NCI-H82 (cell line): ENCODE data around the gene GTF2IRD1.
A peak's percentile ranks its signal among the peaks of the same experiment; 100 is the strongest.
"Not testable (repeated sequence)": the region's sequence is repeated elsewhere in the genome, so short reads cannot be mapped to it uniquely, and the experiment has no call there.

ENCODE experiments used
- DNase-seq: peaks from one replicate; lab custom pipeline; 2025; lab: John Stamatoyannopoulos, UW

The GTF2IRD1 gene

DNA sequence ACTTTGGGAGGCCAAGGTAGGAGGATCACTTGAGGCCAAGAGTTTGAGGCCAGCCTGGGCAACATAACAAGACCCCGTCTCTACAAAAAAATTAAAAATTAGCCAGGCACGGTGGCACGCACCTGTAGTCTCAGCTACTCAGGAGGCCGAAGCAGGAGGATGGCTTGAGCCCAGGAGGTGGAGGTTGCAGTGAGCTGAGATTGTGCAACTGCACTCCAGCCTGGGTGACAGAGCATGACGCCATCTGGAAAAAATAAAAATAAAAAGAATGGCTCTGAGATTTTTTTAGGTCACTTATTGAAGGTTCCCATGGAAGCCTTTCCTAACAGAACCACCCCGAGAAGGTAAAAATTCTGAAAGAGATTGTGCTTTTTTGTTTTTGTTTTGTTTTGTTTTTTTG is 109.9 kb downstream of the GTF2IRD1 start:
- DNase-seq: not testable (repeated sequence)

DNA sequence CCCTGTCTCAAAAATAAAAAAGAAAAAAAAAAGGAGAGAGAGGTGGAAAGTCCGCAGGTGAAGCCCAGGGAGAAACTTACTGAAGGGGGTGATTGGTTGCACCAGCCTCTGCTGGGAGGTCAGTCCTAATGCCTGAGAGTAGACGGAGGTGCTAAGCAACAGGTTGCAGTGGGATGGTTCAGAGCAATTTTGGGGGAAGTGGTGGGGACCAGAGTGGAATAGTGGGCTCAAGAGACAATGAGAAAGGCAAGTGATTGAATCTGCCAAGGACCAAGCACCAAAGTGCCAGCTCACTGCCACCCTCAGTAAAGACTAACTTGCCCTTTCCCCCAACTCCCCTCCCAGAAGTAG is 113.6 kb downstream of the GTF2IRD1 start:
- DNase-seq: no peak

DNA sequence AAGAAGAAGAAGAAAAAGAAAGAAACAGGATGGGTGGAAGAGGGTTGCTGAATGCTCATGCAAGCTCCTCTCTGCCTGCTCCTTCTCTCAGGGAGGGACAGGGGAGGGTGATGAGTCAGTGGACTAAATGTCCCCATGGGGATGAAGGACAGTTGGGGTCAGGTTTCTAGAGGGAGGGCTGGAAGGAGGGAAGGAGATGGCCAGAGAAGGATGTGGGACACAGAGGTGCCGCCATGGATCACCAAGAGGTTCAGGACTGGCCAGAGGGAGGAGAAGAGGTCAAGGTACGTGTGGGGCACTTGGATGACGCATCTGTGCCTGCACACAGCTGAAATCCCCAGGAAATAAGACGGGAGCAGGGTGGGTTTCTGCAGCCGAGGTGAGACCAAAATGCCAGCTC is 115.0 kb downstream of the GTF2IRD1 start:
- no peak for DNase-seq

DNA sequence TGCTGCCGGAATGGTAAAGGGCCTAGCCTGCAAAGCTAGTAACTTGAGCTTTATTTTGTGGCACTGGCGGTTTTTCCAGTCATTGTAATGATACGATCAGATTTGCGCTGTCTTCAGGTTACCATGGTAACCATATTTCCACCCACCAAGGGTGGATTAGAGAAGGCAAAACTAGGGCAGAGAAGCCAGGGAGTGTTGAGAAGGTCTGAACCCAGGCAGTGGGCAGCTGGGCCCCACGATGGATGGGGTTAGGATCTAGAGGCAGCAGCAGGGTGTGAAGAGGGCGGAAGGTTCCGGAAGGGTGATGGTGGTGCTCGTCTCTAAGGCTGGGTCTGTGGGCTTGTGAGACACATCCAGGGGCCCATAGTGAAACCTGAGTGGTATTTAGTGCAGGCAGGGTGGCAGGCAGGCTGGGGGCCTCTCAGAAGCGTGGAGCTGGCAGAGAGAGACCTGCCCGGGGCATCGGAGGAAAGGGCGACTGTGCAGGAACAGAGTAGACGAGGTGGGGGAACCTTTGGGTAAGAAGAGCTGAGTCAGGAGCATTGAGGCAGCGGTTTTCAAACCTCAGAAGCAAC is 115.9 kb downstream of the GTF2IRD1 start:
- no peak for DNase-seq

DNA sequence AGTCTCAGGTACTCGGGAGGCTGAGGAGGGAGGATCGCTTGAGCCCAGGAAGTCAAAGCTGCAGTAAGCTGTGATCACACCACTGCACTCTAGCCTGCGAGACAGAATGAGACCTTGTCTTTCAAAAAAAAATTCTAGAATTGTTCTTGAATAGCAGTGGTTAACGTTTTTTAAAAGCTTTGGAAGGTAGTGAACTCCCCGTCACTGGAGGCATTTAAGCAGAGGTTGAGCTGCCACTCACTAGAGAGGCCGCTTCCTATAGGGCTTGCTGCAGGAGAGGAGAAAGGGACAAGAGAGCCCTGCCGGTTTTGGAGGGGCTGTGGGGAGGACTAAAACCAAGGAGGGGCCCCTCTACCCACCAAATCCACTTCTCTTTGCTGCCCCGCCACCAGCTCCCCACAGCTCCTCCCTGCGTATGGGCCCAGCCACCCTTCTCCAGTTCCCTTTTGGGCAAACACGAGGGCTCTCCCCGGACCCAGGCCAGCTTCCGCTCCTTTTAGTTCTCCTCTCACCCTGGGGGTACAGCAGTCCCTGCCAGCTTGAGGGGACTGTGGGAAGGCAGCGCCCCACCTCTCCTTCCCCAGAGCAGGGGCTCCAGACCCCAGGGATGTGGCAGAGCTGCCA is 116.9 kb downstream of the GTF2IRD1 start:
- DNase-seq: no peak

DNA sequence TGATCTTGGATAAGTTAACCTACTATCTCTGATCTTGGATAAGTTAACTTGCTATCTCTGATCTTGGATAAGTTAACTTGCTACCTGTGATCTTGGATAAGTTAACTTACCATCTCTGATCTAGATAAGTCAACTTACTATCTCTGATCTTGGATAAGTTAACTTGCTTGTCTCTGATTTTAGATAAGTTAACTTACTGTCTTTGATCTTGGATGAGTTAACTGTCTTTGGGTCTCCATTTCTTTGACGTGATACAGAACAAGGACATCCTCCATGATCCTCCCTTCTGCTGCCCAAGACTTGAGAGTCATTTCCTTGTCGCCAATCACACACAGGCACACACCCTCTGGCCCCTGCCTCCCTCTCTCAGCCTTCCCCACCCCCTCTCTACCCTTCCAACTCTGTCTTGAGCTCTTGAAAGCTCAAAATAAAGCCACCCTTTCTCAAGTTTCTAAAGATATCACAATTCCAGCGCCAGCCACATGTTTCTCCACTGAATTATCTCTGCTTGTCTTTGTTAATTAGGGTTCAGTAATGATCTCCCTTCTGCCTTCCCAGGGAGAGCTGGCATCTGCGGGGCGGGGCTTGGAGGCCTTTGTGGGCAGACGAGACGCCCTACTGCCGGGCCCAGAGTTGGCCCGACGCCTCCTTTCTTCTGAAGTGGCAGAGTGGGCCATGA is 118.7 kb downstream of the GTF2IRD1 start:
- no peak for DNase-seq

DNA sequence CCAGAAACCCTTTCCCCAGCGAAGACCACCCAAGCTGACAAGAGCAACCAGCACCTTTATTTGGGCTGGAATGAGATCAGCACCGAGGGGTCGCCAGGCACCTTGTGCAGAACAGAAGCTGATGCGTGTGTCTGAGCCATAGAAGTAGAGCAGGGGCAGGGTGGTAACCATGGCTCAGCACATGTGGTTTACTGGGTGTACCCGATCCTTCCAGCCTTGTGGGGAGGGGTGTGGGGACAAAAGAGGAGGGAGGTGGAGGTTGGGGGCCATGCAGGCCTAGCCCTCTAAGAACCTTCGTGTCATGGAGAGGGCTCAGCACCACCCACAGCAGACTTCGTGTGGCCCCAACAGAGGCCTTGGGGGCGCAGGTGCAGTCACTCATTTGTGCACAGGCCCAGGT is 119.8 kb downstream of the GTF2IRD1 start:
- DNase-seq: no peak

DNA sequence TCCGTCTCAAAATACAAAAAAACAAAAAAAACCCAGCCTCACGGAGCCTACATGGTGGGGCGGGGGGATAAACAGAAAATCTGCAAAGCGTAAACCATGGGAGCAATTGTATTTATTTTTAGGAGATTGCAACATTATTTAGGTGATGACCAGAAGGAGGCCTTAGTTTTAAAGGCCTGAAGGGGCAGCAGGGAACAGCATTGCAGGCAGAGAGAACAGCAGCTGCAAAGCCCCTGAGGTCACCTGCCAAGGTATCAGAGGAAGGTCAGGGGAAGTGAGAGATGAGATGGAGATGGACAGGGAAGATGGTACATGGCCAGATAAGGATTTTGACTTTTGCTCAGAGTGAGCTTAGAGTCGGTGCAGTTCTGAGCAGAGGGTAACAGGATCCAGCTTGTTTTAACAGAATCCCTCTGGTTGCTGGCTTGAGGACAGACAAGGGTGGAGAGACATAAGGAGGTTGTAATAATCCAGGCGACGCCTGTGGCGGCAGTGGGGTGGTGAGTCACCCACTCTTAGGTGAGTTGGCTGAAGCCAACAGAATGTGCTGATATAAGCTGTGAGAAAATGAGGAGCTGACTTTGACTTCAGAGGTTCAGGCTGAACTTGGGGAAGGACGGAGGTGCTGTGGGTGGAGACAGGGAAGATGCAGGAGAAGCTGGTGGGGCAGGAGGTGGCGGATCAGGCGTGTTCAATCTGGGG is 121.5 kb downstream of the GTF2IRD1 start:
- DNase-seq: no peak

DNA sequence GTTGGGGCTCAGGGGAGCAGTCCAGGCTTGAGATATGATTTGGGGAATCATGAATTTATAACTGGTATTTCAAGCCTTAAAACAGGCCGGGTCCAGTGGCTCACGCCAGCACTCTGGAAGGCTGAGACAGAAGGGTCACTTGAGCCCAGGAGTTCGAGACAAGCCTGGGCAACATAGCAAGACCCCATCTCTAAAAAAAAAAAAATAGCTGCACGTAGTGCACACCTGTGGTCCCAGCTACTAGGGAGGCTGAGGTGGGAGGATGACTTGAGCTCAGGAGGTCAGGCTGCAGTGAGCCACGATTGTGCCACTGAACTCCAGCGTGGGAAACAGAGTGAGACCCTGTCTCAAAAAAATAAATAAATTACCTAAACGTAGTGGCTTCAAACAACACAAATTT is 122.1 kb downstream of the GTF2IRD1 start:
- no peak for DNase-seq

DNA sequence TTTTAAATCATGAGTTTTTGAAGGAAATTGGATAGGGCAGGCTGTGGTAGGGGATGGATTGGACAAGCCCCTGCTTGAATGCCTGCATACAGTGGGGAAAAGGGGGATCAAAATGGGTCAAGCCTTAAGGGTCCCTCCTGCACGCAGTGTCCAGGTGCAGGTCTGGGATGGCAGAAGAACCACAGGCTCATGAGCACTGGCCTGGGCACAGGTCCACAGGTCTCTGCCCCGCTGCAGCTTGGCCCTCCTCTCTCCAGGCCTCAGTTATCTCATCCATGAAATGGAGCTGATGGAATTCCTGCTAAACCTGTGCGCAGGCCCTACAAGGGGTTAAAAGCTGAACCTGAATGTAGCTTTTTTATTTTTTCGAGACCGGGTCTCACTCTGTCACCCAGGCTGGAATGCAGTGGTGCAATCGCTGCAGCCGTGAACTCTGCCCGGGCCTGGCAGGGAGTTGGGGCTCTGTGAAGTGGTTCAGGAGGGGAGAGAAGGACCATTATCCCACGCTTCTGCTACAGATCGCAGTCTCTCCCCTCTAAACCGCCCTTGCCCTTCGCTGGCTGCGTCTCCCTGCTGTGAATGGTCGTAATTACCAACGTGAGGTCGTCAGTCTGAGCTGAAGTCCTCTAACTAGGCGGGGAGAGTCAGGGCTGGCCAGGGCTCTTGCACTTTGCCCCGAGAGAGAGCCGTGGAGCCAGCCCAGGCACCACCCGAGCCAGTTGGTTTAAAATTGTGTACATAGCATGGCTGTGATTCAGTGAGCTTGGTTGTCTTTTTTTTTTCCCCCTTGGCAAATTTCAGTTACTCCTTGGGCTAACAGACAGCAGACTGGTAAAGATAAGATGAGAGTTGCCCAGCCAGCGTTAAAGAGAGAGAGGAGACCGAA is 126.3 kb downstream of the GTF2IRD1 start:
- DNase-seq: no peak

DNA sequence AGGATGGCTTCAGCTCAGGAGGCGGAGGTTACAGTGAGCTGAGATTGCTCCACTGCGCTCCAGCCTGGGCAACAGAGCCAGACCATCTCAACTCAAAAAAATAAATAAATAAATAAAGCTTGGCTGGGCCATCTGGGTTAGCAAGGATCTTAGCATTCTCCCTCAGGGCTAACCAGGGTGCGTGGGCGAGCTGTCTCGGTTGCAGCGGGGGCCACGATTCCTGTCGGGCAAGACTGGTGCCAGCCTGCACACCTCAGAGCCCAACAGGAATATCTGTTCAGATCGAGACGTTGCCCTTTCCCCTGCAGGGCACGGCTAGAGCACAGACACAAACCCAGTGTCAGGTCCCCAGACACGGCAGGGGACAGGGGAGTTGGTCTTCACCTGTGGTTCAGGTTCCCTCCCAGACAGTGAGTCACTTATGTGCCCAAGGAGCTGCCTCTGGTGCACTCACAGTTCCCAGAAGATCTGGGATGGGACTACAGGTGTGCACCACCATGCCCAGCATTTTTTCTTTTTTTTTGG is 128.3 kb downstream of the GTF2IRD1 start:
- DNase-seq: no peak

DNA sequence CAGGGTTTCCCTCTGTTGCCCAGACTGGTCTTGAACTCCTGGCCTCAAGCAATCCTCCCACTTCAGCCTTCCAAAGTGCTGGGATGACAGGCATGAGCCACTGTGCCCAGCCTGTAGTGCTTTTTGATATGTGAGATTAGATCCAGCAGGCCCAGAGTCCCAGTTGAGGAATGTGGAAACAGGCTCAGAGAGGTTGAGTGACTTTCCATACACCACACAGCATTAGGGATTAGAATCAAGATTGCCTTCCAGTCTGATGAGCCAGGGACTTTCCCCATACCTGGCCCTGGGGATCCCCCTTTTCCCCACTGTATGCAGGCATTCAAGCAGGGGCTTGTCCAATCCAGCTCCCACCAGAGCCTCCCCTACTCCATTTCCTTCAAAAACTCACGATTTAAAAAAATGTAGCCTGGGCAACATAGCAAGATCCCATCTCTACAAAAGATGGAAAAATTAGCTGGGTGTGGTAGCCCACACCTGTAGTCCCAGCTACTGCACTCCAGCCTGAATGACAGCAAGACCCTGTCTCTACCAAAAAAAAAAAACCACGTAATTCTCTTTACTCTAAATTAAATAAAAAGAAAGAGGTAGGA is 128.8 kb downstream of the GTF2IRD1 start:
- no peak for DNase-seq

DNA sequence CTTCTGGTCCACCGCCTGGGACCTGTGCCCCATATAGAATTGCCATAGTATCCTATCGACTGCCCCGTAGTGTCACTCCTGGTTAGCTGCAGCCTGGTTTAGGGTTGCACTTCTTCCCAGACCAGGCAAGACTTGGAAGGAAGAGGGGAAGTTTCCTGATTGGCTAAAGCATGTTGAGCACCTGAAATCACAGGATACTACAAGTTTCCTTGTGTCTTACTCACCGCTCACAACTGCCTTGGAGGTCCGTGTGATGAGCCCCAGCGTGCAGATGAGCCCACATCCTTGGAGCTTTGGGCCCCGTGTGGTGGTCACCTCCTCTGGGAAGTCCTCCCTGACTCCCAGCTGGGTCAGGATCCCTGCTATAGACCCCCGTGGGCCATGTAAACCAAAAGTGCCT is 129.9 kb downstream of the GTF2IRD1 start:
- DNase-seq: no peak

DNA sequence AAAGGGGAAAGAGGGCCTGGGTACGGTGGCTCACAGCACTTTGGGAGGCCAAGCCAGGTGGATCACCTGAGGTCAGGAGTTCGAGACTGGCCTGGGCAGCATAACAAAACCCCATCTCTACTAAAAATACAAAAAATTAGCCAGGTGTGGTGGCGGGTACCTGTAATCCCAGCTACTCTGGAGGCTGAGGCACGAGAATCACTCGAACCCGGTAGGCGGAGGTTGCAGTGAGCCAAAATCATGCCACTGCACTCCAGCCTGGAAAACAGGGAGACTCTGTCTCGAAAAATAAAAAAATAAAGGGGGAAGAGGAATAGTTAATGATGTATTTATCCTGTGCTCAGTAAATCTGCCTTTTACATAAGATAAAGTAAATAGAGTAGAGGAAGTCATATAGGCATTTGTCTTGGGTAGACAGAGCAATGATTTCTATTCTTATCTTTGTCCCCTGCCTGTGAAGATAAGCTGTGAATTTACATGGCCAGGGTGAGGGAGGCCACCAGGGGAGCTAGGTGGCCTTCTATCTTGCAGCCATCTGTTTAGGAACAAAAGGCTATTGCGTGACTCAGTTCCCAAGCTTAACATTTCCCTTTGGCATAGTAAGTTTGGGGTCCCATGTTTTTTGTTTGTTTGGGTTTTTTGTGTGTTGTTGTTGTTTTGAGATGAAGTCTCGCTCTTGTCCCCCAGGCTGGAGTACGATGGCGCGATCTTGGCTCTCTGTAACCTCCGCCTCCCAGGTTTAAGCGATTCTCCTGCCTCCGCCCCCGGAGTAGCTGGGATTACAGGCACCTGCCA is 130.7 kb downstream of the GTF2IRD1 start:
- DNase-seq: peak; percentile 36

DNA sequence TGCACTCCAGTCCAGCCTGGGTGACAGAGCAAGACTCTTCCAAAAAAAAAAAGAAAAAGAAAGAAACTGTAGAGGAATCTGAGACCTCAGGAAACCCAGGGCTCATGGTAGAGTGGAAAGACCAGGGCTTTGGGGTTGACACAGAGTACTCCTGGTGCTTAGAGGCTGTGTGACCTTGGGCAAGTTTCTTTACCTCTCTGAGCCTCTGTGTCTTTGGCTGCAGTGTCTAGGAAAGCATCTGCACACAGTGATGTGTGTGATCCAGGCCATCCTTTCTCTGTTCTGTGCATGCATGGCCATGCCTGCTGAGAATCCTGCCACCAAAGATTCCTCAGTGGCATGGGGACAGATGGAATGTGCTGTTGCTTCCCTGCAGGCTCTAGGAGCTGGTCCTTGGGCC is 132.1 kb downstream of the GTF2IRD1 start:
- no peak for DNase-seq

DNA sequence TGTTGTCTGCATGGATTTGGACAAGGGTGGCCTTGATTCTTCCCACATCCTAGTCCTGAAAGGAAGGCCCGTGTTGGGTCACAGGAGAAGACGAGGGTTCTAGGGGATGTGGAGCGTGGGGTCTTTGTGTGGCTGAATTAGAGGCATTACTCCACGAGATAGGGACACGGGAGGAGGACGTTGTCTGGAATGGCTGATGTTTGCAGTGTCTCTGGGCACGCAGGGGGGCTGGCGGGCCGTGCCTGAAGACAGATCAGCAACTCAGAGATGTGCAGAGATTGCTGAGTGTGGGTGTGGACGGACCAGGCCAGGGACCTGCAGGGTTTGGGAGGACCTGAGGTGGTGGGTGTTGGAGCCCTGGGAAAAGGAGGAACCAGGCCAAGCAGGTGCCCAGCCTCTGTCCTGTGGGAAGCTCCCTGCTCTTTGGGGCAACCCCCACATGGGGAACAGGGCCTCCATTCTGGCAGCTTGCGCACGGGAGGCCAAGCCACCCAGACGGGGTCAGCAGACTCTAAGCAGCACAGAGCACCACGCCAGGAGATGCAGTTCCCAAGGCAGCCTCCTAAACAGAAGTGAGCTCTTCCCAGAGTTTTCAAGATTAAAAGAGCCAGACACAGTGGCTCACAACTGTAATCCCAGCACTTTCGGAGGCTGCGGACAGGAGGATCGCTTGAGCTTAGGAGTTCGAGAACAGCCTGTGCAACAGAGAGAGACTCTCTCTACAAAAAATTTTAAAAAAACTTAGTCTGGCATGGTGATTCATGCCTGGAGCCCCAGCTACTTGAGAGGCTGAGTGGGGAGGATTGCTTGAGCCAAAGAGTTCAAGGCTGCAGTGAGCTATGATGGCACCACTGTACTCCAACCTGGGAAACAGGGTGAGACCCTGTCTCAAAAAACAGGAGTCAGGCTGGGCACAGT is 132.8 kb downstream of the GTF2IRD1 start:
- DNase-seq: no peak

DNA sequence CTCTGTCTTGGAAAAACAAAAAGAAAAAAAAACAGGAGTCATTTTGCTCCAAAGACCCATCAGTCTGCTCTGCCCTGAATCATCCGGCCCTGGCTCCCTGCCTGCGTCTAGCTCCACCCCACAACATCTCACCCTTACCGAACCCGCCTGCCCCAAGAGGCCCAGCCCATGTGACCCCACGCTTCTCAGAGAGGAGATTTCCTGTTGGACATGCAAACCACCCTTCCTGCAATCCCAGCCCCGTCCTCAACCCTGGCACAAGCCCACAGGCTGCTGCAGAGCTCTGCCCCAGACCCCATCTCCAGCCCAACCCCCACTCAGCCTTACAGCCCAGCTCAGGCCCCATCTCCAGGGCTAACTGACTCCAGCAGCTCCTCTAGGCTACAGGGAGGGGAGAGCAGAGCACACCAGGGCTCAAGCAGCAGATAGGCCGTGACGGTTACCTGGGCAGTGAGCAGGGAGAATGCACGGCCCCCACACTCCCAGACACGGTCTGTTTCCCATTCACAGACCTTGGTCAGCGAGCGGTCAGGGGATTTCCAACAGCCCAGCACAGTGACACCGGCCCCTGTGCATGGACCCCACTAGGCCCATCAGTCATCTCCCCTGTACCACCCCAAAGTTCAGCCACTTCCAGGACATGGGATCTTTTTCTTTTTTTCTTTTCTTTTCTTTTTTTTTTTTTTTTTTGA is 133.9 kb downstream of the GTF2IRD1 start:
- no peak for DNase-seq

DNA sequence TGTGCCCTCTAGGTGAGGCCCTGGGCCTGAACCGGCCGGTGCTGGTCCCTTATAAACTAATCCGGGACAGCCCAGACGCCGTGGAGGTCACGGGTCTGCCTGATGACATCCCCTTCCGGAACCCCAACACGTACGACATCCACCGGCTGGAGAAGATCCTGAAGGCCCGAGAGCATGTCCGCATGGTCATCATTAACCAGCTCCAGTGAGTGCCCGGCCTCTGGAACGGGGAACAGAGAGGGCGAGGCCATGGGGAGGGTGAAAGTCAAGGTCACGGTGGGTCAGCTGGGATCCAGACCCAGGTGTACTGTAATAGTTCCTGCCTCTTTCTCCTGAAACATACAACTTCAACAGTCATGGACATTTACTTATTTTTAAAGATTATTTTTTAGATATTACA is 137.1 kb downstream of the GTF2IRD1 start:
- no peak for DNase-seq

DNA sequence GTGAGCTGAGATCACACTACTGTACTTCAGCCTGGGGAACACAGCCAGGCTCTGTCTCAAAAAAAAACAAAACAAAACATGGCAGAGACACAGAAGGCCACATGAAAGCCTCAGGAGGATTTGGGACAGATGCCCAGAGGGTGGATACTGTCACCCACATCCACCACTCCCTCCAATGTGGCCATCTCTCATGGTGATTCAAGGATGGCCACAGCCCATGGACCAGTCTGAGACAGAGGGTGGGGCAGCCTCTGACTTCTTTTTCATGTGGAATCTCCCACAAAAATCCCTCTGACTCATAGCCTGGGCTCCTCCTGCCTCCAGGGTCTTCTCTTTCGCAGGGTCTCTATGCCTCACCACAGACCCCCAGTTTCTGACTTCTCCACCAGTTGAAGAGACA is 144.9 kb downstream of the GTF2IRD1 start:
- DNase-seq: no peak
